Mesenchymal stem cell (in vitro differentiated cells and primary cell): Measurements from ENCODE around the gene KDSR.

Experiments used
- DNase-seq: peaks from one replicate; pipeline ENCODE4 v3.0.0-alpha.2; 2013
- H2AFZ ChIP-seq: one replicate; pipeline ENCODE4 v1.6.1; 2013; ENCODE audit warnings: low read depth, mild to moderate bottlenecking, control low read depth, inconsistent platforms, low read length, moderate library complexity
- H2AK5ac ChIP-seq: 2 replicates; pipeline ENCODE4 v1.6.1; 2013; ENCODE audit warnings: low read length, moderate library complexity, mild to moderate bottlenecking, inconsistent platforms; ENCODE audit not compliant: severe bottlenecking
- H2BK120ac ChIP-seq: one replicate; pipeline ENCODE4 v1.6.1; 2013; ENCODE audit warnings: low read depth, mild to moderate bottlenecking, inconsistent platforms, low read length, moderate library complexity
- H2BK12ac ChIP-seq, 2 experiments: one replicate each; pipeline ENCODE4 v1.6.1; 2013; ENCODE audit warnings: inconsistent platforms in 2 of 2, low read length in 2 of 2, mild to moderate bottlenecking in 2 of 2, moderate library complexity in 2 of 2, control low read depth in 1 of 2
- H2BK15ac ChIP-seq: one replicate; pipeline ENCODE4 v1.6.1; 2013; ENCODE audit warnings: mild to moderate bottlenecking, low read depth, inconsistent platforms; ENCODE audit not compliant: poor library complexity, severe bottlenecking
- H2BK5ac ChIP-seq: 2 replicates; pipeline ENCODE4 v1.6.1; 2013; ENCODE audit warnings: low read depth, mild to moderate bottlenecking, low read length, control low read depth, inconsistent platforms; ENCODE audit not compliant: poor library complexity, severe bottlenecking
- H3K14ac ChIP-seq, 2 experiments: one replicate each; pipeline ENCODE4 v1.6.1; 2013; ENCODE audit warnings: inconsistent platforms in 2 of 2, low read length in 2 of 2, control low read depth in 1 of 2, mild to moderate bottlenecking in 1 of 2, moderate library complexity in 1 of 2
- H3K18ac ChIP-seq, 2 experiments: one replicate each; pipeline ENCODE4 v1.6.1; 2013; ENCODE audit warnings: inconsistent platforms in 2 of 2, low read length in 2 of 2, control low read depth in 1 of 2, low read depth in 1 of 2, mild to moderate bottlenecking in 1 of 2
- H3K23ac ChIP-seq, 2 experiments: one replicate each; pipeline ENCODE4 v1.6.1; 2013; ENCODE audit warnings: inconsistent platforms in 2 of 2, low read length in 2 of 2, mild to moderate bottlenecking in 2 of 2, moderate library complexity in 2 of 2, control low read depth in 1 of 2
- H3K27ac ChIP-seq: 2 replicates; pipeline ENCODE4 v1.5.1; 2013; ENCODE audit warnings: mild to moderate bottlenecking, moderate library complexity, low read length, control low read depth, inconsistent platforms; ENCODE audit not compliant: poor library complexity, severe bottlenecking
- H3K27me3 ChIP-seq, 2 experiments: 2 replicates each; pipeline versions ENCODE4 v1.6.1 to v1.7.0; 2013; ENCODE audit warnings: low read length in 2 of 2, mild to moderate bottlenecking in 2 of 2, moderate library complexity in 2 of 2, control low read depth in 1 of 2, inconsistent platforms in 1 of 2; ENCODE audit not compliant: control insufficient read depth in 1 of 2, insufficient read depth in 1 of 2
- H3K36me3 ChIP-seq, 2 experiments: 2 replicates each; pipeline versions ENCODE4 v1.6.1 to v1.7.0; 2013; ENCODE audit warnings: low read length in 2 of 2, control low read depth in 1 of 2, inconsistent platforms in 1 of 2, low read depth in 1 of 2, mild to moderate bottlenecking in 1 of 2; ENCODE audit not compliant: insufficient read depth in 2 of 2, control insufficient read depth in 1 of 2
- H3K4ac ChIP-seq, 2 experiments: one replicate each; pipeline ENCODE4 v1.6.1; 2013; ENCODE audit warnings: inconsistent platforms in 2 of 2, low read length in 2 of 2, mild to moderate bottlenecking in 2 of 2, moderate library complexity in 2 of 2, control low read depth in 1 of 2, low read depth in 1 of 2
- H3K4me1 ChIP-seq: 2 replicates; pipeline ENCODE4 v1.6.1; 2013; ENCODE audit warnings: low read depth, low read length, control low read depth; ENCODE audit not compliant: control insufficient read depth, insufficient read depth
- H3K4me2 ChIP-seq: 2 replicates; pipeline ENCODE4 v1.6.1; 2013; ENCODE audit warnings: low read length, mild to moderate bottlenecking, inconsistent platforms; ENCODE audit not compliant: poor library complexity, severe bottlenecking
- H3K4me3 ChIP-seq, 2 experiments: 2 replicates each; pipeline versions ENCODE4 v1.5.1 to v1.7.0; 2013; ENCODE audit warnings: low read length in 2 of 2, mild to moderate bottlenecking in 2 of 2, control low read depth in 1 of 2, low read depth in 1 of 2; ENCODE audit not compliant: insufficient read depth in 1 of 2
- H3K79me1 ChIP-seq: replicated peaks from 2 replicates; pipeline ENCODE4 v1.6.1; 2013; ENCODE audit warnings: mild to moderate bottlenecking, control low read depth, low read length, inconsistent platforms; ENCODE audit not compliant: poor library complexity, severe bottlenecking
- H3K9ac ChIP-seq: 2 replicates; pipeline ENCODE4 v1.7.0; 2013; ENCODE audit warnings: mild to moderate bottlenecking, low read length, moderate library complexity
- H3K9me3 ChIP-seq: 2 replicates; pipeline ENCODE4 v1.7.0; 2013; ENCODE audit warnings: mild to moderate bottlenecking, low read length; ENCODE audit not compliant: control insufficient read depth
- H4K8ac ChIP-seq: one replicate; pipeline ENCODE4 v1.6.1; 2013; ENCODE audit warnings: inconsistent platforms, mild to moderate bottlenecking, low read length, moderate library complexity
- H4K91ac ChIP-seq: one replicate; pipeline ENCODE4 v1.6.1; 2013; ENCODE audit warnings: mild to moderate bottlenecking, low read length, inconsistent platforms
- WGBS: methylation state at CpG from one replicate; pipeline ENCODE4 v1.1.7; 2013; ENCODE audit warnings: mixed read lengths; 5-methylcytosine and 5-hydroxymethylcytosine counted together

Gene KDSR

GRCh38 chr18:63318889-63319382, 48.1 kb downstream of the KDSR start:
- Histone ChIP-seq H3K79me1 (peaks cover 11% of the 10 kb centered on the region), H2AFZ (no peak overlapping the region), H3K4me2 (peak overlapping the region; percentile 100), H3K18ac (no peak overlapping the region), H4K91ac (no peak overlapping the region), H4K8ac (no peak overlapping the region), H3K27ac (no peak overlapping the region), H3K14ac (no peak overlapping the region), H3K9ac (peak overlapping the region; percentile 87), H3K27me3 (no peaks in the 10 kb centered on the region), H3K9me3 (no peaks in the 10 kb centered on the region), H2BK12ac (no peak overlapping the region), H3K4me3 (peak overlapping the region in 1 of 2 experiments; percentile 86), H3K36me3 (no peaks in the 10 kb centered on the region), H3K4ac (no peak overlapping the region), H2AK5ac (no peak overlapping the region), H3K23ac (no peak overlapping the region), H2BK15ac (no peak overlapping the region), H2BK120ac (no peak overlapping the region), H3K4me1 (peaks cover 13% of the 10 kb centered on the region), H2BK5ac (no peak overlapping the region)
- DNase-seq, result no peak
- WGBS, result 13% methylated on average over 3 of the region's 8 CpGs

GRCh38 chr18:63317982-63318888, 48.8 kb downstream of the KDSR start:
- Histone ChIP-seq H3K79me1 (peaks cover 13% of the 10 kb centered on the region), H2BK15ac (peak overlapping the region; percentile 63), H3K23ac (peak overlapping the region in 1 of 2 experiments; percentile 48), H3K9ac (peak overlapping the region; percentile 87), H3K36me3 (no peaks in the 10 kb centered on the region), H3K14ac (peak overlapping the region in 1 of 2 experiments; percentile 71), H2BK120ac (no peak overlapping the region), H3K4me2 (peak overlapping the region; percentile 100), H3K4me3 (peak overlapping the region; percentile 64 to 86), H3K9me3 (no peaks in the 10 kb centered on the region), H4K8ac (no peak overlapping the region), H4K91ac (no peak overlapping the region), H3K27ac (no peak overlapping the region), H3K18ac (no peak overlapping the region), H2BK5ac (no peak overlapping the region), H2AK5ac (no peak overlapping the region), H3K4ac (no peak overlapping the region), H3K27me3 (no peaks in the 10 kb centered on the region), H3K4me1 (peaks cover 13% of the 10 kb centered on the region), H2BK12ac (no peak overlapping the region), H2AFZ (no peak overlapping the region)
- no peak for DNase-seq
- 8% methylated on average over 43 of the region's 66 CpGs for WGBS

DNA sequence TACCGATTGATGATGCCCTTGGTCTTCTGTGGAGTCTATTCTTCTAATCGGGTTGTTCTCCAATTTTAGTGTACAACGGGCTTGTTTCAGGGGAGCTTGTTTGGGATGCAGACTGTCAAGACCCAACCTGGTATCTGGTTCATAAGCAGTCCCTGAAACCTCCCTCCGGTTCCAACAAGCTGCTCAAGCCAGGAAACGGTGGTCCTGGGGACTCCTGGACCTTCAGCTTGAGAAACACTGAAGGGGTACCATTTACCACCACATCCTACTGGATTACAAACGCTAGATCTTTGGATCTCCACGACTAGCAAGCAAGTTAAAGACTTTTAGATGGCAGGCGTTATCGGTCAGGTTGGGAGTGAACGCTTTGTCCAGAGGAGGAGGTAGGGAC, 49.5 kb downstream of the KDSR start:
- Histone ChIP-seq H3K36me3 (no peaks in the 10 kb centered on the region), H3K27me3 (no peaks in the 10 kb centered on the region), H3K4ac (no peak overlapping the region), H3K79me1 (peaks cover 13% of the 10 kb centered on the region), H4K8ac (no peak overlapping the region), H3K27ac (no peak overlapping the region), H3K9me3 (no peaks in the 10 kb centered on the region), H3K4me1 (peaks cover 14% of the 10 kb centered on the region), H3K4me3 (peak overlapping the region; percentile 64 to 86), H2BK5ac (no peak overlapping the region), H3K4me2 (peak overlapping the region; percentile 100), H2AFZ (no peak overlapping the region), H2BK15ac (no peak overlapping the region), H2AK5ac (no peak overlapping the region), H4K91ac (no peak overlapping the region), H3K9ac (peak overlapping the region; percentile 87), H3K18ac (no peak overlapping the region), H3K14ac (no peak overlapping the region), H3K23ac (no peak overlapping the region), H2BK120ac (no peak overlapping the region), H2BK12ac (no peak overlapping the region)
- WGBS, result 81% methylated on average over 10 of the region's 10 CpGs
- no peak for DNase-seq
